ENCODE data around the gene HSPG2. TPM values are rescaled to one million over a fixed set of nuclear protein-coding genes. Genes with fewer than 3 reads are reported as not detected.
"Not testable (repeated sequence)": the region's sequence is repeated elsewhere in the genome, so short reads cannot be mapped to it uniquely, and the experiment has no call there.

The HSPG2 gene
- total RNA-seq, 1 donor from 2014 or later = 257 TPM

- TF ChIP-seq CTCF (IDR thresholded peaks at IDR 0.05; ENCODE audit: borderline replicate concordance) = no peak
- Histone ChIP-seq H3K9me3 (replicated peaks) (no peaks in the 10 kb centered on the region), H3K4me1 (peaks cover 12% of the 10 kb centered on the region), H3K27me3 (ENCODE audit: low read depth) (no peaks in the 10 kb centered on the region), H3K4me3 (no peak overlapping the region), H3K27ac (replicated peaks) (no peak overlapping the region), H3K36me3 (peaks cover 100% of the 10 kb centered on the region)
- intact Hi-C loops (cut with micrococcal nuclease) = no loop called here
- no peak for DNase-seq
These were observed 107.8 kb downstream of the HSPG2 start for GRCh38 chr1:21829294-21829693.

- intact Hi-C loops (cut with micrococcal nuclease) = no loop called here
- Histone ChIP-seq H3K9me3 (replicated peaks) (no peaks in the 10 kb centered on the region), H3K27ac (replicated peaks) (no peak overlapping the region), H3K4me1 (peaks cover 12% of the 10 kb centered on the region), H3K4me3 (no peak overlapping the region), H3K27me3 (ENCODE audit: low read depth) (no peaks in the 10 kb centered on the region), H3K36me3 (peaks cover 100% of the 10 kb centered on the region)
- no peak for TF ChIP-seq CTCF (IDR thresholded peaks at IDR 0.05; ENCODE audit: borderline replicate concordance)
- DNase-seq = no peak
These were observed 108.5 kb downstream of the HSPG2 start for GRCh38 chr1:21828506-21829210.

- DNase-seq = no peak
- H3K9me3 ChIP-seq (replicated peaks) = no peaks in the 10 kb centered on the region
- intact Hi-C loops (cut with micrococcal nuclease) = no loop called here
- H3K36me3 ChIP-seq = peaks cover 100% of the 10 kb centered on the region
- no peak overlapping the region for H3K27ac ChIP-seq (replicated peaks)
- no peak overlapping the region for H3K4me3 ChIP-seq
- no peak for TF ChIP-seq CTCF (IDR thresholded peaks at IDR 0.05; ENCODE audit: borderline replicate concordance)
- H3K27me3 ChIP-seq (ENCODE audit: low read depth) = no peaks in the 10 kb centered on the region
- peaks cover 12% of the 10 kb centered on the region for H3K4me1 ChIP-seq
These were observed 109.0 kb downstream of the HSPG2 start for GRCh38 chr1:21828075-21828474.

GRCh38 chr1:21827141-21827679 is 109.9 kb downstream of the HSPG2 start:
- Histone ChIP-seq H3K27me3 (ENCODE audit: low read depth) (no peaks in the 10 kb centered on the region), H3K36me3 (peaks cover 100% of the 10 kb centered on the region), H3K9me3 (replicated peaks) (no peaks in the 10 kb centered on the region), H3K4me1 (peaks cover 12% of the 10 kb centered on the region), H3K27ac (replicated peaks) (no peak overlapping the region), H3K4me3 (no peak overlapping the region)
- intact Hi-C loops (cut with micrococcal nuclease) = no loop called here
- no peak for DNase-seq
- TF ChIP-seq CTCF (IDR thresholded peaks at IDR 0.05; ENCODE audit: borderline replicate concordance) = no peak

GRCh38 chr1:21826694-21827093 is 110.4 kb downstream of the HSPG2 start:
- H3K27ac ChIP-seq (replicated peaks); H3K9me3 ChIP-seq (replicated peaks); intact Hi-C loops (cut with micrococcal nuclease); H3K4me3 ChIP-seq; DNase-seq; H3K27me3 ChIP-seq (ENCODE audit: low read depth): not testable (repeated sequence)
- Histone ChIP-seq H3K36me3 (peaks cover 100% of the 10 kb centered on the region), H3K4me1 (peaks cover 12% of the 10 kb centered on the region)

- peaks cover 12% of the 10 kb centered on the region for H3K4me1 ChIP-seq
- no peak for TF ChIP-seq CTCF (IDR thresholded peaks at IDR 0.05; ENCODE audit: borderline replicate concordance)
- intact Hi-C loops (cut with micrococcal nuclease) = no loop called here
- H3K27me3 ChIP-seq (ENCODE audit: low read depth) = no peaks in the 10 kb centered on the region
- H3K4me3 ChIP-seq = no peak overlapping the region
- no peak for DNase-seq
- no peaks in the 10 kb centered on the region for H3K9me3 ChIP-seq (replicated peaks)
- no peak overlapping the region for H3K27ac ChIP-seq (replicated peaks)
- H3K36me3 ChIP-seq = peaks cover 99% of the 10 kb centered on the region
These were observed 111.7 kb downstream of the HSPG2 start for GRCh38 chr1:21825393-21825792.

All from left ventricle myocardium inferior (tissue), 1 donor.